Stimulated activated CD4-positive, alpha-beta T cell treated with anti-CD3 and anti-CD28 coated beads, Interleukin-1b, Interleukin-23, amount 100 ng/mL, for 48 hours (primary cell): ENCODE data around the gene KRT82.
"Not testable (repeated sequence)": the region's sequence is repeated elsewhere in the genome, so short reads cannot be mapped to it uniquely, and the experiment has no call there.

Experiments
- DNase-seq: peaks from one replicate; pipeline ENCODE4 v3.0.0-alpha.2; 2020

The KRT82 gene

DNA sequence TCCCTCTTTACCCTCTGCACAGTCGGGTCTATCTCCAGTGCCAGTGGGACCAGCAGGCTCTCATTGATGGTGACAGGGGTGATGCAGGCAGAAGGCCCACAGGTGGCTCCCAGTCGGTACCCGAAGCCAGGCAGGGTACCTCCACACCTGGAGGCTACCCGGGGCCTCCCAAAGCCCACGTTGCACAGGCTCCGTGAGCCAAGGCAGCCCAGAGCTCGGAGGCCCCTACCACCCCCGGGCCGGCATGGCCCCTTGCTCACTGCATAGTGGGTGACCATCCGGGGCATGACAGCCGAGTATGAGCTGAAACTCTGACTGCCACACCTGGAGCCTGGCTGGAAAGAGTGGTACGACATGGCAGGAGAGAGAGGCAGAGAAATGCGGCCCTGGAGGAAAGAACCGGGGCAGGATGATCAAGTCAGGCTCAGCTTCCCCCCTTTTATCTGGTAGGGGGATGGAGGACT lies at the start of gene KRT82:
Gene KRT82 (minus strand): TSS at position 414 of the 464 bp plus-strand sequence. CDS start 58 bp downstream, at position 356.
- DNase-seq: no peak

DNA sequence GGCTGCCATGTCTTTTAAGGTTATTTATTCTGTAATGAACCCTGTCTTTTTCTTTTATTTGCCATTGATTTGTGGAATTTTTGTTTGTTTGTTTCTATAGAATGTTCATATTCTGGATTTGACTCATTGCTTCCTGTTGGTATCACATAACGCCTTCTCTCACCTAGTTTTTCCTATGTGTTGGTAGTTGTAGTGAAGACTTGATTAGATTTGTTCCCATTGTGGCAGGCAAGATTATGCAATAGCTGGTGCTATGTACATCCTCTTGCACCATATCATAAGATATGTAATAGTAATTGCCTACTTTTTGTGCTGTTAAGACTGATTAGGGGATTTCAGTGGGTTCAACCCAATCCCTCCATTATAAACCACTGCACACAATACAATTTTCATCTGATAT lies 49.7 kb upstream of the KRT82 start:
- no peak for DNase-seq

DNA sequence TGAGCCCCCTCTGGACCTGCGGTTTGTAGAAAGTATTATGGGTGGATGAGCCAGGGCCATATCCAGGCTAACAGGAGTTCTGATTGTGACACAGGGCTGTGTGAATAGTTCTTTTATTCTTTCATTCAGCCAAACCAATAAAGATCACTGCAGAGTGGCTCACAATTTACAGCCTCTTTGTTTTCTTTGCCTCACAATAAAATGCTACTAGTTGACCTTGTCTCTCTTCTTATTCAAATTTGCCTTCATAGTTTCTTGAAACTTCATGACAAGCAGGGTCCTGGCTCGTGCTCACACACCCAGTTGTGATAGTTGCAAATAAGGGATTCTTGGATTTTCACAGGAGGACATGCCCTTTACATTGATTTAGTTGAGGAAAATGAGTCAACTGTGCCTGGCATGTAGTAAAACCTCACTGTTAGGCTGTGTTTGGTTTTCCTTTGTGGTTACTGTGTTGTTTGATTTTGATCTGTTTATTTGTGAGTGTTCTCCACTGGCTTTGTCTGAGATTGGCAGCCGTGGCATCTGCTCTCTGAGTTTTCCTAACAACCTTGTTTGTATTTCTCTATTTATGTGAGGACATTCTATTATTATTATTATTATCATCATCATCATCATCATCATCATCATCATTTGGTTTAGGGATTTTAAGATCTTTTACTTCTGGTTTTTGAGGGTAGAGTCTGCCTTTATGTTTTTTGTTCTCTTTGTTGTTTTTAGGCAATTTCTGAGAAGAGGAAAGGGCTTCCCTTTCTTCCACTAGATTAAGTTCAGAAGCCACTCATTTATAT lies 48.5 kb upstream of the KRT82 start:
- DNase-seq: no peak

DNA sequence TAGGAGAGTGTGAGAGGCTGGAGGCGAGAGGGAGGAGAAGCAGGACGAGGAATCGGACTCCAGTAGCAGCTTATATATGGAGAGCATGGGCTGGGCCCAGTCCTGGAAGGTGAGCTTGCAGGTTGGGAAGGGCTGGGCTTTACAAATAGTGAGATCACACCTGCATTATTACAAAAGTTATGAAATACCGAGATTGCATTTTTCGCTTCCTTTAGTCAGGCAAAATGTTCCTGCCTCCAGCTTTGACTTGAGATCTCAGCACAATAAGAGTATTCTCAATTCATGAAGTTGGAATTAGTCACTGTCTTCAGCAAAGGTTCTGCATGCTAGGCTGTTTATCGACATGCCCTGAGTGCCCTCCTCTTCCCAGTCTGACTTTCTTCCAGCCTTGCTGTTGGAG lies 46.0 kb upstream of the KRT82 start, which contains the start of gene KRT6B:
Gene KRT6B (minus strand): TSS at position 46 of the 400 bp plus-strand sequence. CDS start 68 bp downstream, outside the sequence.
- DNase-seq: no peak

DNA sequence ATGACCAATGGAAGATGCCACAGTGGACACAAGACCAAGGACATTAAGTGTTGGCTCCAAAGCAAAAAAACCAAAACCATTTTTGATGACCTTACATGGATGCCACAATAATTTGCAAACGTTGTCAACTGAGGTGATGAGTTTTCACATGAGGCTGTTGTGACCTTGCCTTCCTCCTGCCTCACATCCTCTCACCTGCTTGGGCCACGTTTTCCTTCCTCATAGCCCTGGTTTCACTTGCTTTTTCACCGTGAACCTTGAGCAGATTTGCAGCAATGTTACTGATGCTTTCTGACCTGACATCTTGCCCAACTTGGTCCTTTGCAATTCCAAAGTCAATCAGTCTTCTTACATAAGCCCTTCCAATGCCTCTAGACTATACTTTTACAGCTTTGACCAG lies 42.1 kb upstream of the KRT82 start:
- no peak for DNase-seq

DNA sequence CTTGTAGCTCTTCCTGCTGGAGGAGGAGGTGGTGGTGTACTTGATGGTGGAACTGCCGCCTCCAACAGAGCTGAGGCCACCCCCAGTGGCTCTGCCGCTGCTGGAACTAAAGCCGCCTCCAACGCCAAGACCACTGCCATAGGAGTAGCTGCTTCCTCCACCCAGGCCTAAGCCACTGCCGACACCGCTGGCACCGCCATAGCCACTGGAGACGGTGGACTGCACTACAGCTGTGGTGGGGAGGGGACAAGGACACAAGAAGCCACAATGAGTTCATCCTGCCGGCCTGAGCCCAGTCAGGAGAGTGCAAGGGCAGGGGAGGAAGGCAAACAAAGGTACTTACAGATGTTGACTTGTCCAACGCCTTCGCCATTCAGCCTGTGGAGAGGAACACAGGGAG lies 41.1 kb upstream of the KRT82 start:
- DNase-seq: not testable (repeated sequence)

DNA sequence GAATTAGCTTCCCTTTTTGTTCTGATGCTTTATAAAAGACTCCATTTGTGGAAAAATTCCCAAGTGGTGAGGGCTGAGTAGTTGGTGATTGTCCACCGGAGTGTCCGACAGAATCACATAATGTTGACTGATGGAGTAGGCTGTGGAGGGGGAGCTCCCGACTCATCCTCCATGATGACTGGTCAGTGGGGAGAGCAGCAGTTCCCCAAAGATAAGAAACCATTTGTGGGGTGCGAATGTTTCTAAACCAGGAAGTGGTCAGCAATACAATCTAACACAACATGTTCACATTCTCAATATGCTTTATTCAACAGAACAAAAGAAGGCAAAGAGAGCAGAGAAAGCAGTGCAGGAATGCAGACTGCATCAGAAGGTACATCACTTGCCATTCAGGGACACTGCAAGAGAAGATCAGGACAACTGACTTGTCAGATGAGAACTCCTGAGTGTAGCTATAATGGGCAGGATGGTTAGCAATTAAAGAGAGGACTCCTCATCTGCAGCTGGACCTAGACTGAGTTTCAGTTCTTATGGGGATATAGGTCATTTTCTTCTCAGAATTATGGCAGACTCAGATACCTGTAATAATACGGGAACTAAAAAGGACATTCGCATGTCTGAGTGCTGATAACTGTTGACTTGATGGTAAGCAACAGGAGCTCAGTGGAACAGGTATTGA lies 40.4 kb upstream of the KRT82 start:
- DNase-seq: no peak

DNA sequence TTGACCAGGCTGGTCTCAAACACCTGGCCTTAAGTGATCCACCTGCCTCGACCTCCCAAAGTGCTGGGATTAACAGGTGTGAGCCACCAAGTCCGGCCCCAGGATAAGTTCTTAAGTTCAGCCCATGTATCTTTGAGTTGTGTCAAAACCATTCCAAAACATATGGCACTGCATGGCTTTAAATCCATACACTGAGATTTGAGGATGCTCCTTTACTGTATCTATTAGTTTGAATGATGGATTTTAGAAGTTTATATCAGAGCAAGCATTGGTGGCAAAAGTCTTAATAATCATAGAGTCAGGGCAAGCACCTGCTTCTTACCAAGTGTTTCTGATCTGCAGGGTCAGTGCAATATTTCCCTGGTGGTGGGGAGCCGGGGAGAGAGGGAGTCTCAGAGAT lies 39.7 kb upstream of the KRT82 start:
- DNase-seq: no peak

DNA sequence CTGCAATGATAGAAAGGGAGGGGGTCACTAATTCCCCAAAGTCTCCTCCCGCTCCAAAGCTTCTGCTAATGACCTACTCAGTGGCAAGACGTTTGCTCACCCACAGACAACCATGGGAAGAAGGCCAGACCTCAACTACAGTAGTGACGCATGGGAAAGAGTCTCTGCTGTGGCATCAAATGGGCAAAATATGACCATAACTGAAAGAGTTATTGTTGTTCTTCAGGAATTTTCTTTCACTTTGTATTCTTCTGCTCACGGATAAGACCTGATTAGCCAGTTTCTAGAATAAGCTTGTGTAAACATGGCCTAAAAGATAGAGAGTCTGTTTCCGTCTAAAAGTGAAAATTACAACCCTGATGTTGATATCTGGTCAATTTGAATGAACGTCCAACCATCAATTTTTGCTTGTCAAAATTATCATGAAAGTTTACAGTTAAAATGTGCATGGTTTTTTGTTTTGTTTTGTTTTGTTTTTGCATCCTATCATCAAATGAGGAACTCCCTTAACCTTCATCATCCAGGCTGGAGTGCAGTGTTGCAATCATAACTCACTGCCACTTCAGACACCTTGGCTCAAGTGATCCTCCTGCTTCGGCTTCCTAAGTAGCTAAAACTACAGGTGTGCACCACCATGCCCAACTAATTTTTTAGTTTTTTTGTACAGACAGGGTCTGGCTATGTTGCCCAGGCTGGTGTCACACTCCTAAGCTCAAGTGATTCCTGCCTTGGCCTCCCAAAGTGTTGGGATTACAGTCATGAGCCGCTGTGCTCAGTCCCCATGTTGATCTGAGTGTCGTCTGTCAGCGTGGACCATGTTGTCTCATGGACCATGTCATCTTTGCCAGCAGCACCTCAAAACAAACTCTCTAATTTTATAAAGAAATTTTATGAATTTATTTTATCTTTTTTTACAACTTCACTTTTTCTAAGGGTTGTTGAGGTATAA lies 38.8 kb upstream of the KRT82 start:
- DNase-seq: no peak

DNA sequence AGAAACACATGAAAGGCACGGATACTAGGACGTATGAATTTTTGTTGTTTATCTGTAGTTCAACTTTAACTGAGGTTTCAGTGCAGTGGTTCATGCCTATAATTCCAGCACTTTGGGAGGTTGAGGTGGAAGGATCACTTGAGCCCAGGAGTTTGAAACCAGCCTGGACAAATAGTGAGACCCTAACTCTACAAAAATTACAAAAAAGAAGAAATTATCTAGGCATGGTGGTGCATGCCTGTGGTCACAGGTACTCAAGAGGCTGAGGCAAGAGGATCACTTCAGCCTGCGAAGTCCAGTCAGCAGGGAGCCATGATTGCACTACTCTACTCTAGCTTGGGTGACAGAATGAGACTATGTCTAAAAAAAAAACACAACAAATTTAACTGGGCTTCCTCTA lies 37.8 kb upstream of the KRT82 start:
- DNase-seq: no peak

DNA sequence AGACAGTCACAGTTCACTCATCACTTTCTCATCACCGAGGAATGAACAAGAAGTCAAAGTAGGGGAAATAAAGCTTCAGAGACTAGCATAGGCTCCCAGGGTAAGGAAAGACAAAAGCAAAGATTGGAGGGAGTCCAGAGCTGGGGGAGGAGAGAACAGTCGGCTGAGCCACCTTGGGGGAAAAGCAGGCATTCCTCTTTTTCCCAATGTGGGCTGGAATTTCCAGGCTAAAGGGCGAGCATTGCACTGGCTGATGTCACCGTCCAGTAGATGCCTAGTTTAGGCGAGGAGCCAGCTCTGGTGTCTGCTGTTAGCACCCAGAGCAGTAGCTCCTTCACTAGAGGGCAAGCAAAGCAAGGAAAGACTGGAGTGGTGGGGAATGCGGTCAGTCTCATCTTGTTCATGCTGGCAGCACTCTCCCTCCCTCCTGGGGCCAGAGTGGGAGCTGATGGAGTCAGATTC lies 36.5 kb upstream of the KRT82 start:
- DNase-seq: no peak

DNA sequence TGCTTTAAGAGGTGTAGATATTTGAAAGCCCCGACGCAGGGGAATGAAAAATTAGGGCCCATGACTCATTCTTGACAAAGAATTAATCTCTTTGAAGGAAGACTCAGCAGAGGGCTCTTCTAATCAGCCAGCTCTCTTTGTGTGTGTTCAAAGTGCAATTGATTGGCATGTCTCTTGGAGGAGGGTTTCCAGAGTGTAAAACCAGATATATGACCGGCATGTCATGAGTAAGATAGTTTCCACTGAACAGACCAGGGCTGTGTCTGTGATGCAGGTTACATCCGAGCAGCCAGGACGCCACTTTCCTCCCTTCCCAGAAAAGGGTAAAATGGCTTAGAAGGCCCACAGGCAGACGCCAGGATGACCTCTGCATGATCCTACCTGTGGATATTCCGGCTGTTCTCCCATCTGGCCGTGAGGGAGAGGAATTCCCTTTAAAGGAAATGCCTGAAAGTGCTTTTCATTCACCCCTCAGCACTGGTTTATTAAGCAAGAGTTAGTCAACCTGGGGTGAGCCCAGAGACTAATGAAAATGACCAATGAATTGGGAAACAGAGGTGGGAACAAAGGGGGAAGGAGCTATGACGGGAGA lies 35.3 kb upstream of the KRT82 start:
- DNase-seq: no peak

DNA sequence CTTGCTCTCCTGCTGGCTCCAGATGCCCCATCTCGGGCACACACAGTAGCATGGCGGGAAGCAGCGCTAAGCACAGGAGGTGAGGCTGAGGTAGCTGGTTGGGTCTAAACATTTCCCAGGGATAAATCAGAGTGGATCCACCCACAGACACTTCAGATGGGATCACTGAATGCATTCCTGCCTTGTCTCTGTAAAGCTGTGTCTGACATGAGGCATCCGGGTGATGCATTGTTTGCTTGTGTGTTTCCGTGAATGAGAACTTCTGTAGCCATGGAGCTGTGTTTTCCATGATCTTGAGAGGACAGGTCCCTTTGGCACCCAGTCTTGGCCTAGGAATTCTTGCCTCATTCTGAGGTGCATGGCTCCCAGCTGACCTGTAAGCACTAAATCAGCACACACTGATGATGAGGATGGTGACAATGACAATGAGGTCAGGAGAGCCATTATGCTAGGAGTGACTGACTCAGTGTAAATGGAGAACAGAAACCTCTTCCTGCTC lies 34.7 kb upstream of the KRT82 start:
- DNase-seq: no peak

DNA sequence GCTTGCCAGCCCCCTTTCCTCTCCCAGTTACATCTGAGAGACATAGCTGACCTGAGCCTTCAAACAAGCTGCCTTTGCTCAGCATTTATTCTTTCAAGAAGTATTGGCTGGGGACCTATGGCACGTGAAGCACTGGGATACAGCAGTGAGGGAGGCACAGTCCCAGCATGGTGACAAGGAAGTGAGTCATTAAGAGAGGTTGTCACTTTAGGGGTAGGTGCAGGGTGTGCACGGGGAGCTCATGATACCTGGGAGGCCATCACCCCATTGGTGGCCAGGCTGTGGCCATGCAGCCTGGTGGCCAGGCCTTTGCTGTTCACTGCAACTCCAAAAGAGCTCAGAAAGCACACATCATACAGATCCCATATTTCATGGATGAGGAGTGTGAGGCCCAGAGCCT lies 33.7 kb upstream of the KRT82 start:
- DNase-seq: no peak

DNA sequence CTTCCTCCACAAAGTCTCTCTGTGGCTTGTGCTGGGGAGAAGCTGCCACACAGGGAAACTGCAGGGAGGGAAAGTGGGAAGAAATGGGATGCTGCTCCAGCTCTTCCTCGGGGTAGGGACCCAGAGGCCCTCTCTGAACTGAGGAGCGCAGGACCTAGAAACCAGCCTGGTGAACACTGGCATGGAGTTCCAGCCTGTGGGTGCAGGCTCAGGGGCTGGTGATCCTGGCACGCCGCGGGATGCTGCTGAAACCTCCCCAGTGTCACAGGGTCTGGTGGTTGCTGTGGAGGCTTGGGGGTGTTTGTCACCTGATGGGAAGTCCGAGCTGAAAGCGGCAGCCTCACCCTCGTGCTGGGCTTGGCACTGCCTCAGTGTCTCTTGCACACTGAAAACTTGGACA lies 33.3 kb upstream of the KRT82 start:
- no peak for DNase-seq

DNA sequence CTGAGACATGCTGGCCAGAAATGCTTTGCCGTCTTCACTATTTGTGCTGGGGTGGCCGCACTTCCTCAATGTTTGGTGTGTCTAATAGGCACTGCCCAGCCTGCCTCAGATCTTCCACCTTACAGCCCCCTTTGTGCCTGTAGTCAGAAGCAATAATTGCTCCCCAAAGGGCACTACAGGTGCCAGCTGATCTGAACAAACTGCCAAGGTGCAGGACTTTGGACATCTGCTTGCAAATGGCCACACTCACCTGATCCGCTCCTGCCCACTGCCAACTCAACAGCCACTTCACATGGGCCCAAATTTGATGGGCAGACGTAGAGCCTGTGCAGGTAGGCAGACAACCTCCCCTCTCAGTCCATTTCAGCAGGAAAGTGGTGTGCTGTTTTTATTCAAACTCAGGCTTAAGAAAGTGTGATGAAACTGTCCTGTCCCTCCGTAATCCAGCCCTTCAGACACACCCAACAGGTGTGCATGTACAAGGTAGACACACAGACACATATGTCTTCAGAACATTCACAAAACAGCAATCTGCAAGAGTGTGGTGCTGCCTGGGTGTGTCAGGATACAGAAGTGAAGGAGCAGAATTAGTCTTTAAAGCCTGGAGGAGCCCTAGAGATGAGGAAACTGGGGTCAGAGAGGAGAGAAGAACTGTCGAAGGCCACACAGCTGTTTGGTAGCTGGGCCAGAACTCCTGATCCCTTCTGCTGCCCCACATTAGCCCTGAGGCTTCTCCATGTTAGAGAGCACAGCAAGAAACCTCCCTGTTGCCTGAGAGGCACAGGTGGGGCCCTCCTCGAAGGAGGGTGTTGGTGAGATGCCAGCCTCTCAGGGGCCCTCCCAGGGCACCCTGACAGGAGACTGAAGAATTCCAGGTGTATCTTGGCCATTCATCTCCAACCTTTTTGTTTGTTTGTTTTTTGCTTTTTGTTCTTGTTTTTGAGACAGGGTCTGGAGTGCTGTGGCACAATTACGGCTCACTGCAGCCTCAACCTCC lies 32.5 kb upstream of the KRT82 start:
- no peak for DNase-seq

DNA sequence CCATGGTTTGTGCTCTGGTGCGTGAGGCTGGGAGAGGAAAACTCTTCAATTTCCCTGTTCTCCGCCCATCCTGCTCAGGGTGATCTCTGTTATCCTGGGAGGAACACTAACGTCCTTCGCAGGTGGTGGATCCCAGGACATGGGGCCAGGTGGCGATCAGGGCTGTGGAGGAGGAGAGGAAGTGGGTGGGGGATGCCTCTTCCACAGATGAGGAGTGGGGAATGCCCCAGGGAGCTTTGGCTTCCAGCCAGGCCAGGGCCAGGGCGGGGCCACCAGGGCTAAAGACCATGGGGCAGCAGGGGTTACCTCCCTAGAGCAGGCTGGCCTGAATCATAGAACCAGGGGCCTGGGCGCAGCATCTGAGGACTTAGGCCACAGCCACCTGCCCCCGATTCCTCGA lies 31.4 kb upstream of the KRT82 start:
- no peak for DNase-seq

DNA sequence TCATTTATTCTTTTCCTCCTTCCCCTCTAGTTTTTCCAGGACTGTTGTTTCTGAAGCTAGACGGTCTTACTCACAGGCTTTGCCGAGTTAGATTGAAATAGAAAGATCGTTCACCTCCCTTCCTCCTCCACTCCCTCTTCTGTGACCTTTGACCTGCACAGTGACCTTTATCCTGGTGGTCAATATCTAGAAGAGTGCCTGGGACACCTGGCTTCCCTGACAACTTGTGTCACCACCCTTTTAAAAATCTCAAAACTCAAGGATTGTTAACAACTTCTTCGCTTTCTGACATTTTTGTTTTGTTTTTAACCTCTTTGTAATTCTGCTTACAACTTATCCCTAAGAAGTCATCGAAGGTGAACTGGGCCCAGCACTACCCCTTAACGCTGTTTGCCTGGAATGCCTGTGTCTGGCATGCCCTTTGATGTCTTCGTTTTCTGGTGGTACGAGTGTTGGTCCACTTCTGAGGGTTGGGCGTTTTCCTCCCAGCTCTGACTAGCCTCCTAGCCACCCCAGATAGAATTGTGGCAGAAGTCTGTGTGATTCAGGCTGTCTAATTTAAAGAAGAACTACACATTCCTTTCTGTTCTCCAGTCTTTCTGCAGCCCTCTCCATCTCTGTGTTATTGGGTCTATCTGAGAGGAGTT lies 30.8 kb upstream of the KRT82 start:
- no peak for DNase-seq

DNA sequence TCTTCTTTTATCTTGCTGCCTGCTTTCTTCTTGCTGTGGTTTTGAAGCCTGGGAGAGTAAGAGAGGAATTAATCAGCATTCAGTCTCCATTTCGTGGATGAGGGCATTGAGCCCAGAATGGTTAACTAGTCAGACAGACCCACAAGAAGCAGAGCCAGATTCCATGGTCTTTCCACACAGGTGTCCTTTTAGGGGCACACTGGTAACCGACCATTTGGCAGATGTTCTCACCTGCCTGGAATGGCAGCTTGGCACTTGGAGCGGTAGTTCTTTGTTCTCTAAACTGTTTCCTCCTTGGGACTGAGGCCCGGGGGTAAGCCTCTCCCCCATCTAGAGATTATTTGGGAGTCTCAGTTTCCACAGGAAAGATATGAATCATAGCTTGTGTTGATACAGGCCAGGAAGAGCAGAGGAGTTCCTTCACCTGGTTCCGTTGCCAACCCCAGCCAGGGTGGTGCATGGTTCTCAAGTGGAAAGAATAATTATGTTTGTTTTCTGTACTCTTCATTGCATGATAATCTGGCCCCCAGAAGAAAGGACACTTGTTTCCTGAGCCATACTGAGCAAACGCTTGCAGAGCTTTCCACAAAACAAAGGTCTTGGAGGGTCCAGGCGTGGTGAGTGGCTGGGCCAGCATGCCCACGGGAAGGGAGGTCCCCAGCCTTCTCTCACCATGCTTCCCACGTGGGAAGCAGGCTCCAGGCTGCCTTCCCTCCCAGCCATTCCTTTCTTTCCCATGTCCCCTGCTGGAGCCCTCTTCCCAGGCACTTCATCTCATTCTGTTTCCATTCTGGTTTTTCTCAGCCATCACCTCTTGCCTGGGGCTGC lies 30.1 kb upstream of the KRT82 start:
- no peak for DNase-seq

DNA sequence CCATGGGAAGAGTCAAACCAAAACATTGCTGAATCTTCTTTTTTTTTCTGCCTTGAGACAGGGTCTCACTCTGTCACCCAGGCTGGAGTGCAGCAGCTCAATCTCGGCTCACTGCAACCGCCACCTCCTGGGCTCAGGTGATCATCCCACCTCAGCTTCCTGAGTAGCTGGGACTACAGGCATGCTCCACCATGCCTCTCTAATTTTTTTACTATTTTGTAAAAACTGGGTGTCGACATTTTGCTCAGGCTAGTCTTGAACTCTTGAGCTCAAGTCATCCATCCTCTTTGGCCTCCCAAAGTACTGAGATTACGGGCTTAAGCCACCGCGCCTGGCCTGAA lies 29.5 kb upstream of the KRT82 start:
- DNase-seq: no peak
